Superior temporal gyrus (tissue), 1 donor: ENCODE data around the gene ZMYND11.
"Not testable (repeated sequence)": the region's sequence is repeated elsewhere in the genome, so short reads cannot be mapped to it uniquely, and the experiment has no call there.

Experiments used
- DNase-seq: peaks from one replicate; pipeline ENCODE4 v3.0.0-alpha.2; 2016; ENCODE audit errors: extremely low spot score

Gene ZMYND11

DNA sequence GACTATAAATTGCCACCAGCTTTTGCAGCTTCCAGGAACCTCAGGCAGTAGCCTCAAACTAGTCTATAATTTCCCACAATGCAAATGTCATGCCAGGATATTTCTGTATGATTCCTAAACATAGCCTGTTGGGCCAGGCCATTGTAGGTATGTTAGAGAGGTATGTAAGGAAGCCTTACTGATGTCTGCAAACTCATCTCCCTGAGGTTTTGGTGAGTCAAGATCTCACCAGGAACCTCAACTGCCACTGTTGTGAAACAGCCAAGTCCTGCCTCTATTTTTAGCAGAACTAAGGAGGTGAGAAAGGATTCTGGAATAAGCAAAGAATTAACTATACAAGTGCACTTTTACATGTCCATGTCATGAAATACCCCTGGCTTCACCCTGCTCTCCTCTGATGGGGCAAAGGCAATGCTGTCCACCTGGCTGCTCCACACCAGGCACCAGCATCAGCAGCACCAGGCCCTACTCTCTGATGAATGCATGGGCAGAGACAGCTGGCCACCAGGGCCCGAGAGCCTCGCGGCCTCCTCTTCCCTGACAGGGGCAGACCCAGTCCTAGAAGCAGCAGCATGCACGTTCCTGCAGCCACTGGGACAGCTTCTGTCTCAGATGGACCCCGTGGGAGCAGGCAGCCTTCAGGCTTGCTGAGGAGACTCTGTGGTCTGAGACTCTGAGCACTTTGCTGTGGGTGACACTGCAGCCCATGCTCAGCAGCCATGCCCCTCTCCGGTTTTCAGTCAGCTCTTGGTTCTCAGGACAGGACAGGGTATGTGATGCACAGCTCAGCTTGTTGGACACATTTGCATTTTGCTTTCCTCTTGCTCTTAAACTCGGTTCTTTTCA is 147.3 kb downstream of the ZMYND11 start:
- DNase-seq = peak; percentile 29

DNA sequence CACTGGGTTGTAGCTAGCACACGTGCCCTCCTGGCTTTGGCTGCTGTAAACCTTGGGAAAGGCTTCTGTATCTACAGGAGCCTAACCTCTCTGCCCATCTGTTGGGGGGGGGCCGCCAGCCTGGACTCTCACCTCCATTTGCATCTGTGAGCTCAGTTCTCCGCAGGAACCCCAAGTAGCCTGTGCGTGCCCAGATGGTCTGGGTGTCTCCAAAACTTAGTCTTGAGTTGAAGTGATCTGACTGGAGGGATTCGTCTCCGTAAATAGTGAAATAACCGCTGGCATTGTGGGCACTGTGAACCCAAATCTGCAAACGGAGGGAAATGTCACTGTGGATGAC is 147.9 kb downstream of the ZMYND11 start:
- DNase-seq = no peak

DNA sequence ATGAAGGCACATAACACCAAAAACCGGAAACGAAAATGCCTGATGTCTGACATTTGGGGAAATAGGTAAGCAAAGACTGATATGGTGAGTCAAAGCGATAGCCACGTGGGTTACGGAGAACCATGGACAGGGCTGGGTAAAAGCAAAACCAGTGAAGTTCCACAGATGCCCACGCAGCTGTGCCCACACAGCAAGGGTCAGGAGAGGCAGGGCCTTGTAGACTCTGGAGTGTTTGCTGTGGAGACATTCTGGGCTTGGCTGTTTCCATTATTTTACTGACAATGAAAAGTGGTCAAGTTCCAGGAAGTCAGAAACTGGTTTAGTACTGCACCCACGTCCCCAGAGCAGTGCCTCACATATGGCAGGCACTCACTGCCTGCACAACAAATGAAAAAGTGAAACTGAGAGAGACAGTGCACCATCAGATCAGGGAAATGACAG is 148.7 kb downstream of the ZMYND11 start:
- DNase-seq = no peak

DNA sequence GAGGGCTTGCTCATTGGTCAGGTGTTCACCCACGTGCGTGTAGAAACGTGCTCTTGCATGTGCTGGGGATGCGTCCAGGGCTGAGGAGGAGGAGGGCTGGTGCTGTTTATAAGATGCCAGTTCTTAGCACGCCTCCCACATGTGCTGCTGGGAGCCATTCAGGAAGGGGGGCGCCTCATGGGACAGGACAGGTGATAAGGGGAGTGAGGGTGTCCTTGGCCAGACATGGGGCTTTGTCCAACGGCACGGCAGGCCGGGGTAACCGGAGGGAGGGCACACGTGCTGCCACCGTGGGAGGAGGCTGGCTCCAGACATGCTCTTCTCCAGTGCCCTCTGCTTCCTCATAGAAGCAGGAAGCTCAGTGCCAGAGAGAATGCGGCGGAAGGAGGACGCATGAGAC is 150.0 kb downstream of the ZMYND11 start:
- no peak for DNase-seq

DNA sequence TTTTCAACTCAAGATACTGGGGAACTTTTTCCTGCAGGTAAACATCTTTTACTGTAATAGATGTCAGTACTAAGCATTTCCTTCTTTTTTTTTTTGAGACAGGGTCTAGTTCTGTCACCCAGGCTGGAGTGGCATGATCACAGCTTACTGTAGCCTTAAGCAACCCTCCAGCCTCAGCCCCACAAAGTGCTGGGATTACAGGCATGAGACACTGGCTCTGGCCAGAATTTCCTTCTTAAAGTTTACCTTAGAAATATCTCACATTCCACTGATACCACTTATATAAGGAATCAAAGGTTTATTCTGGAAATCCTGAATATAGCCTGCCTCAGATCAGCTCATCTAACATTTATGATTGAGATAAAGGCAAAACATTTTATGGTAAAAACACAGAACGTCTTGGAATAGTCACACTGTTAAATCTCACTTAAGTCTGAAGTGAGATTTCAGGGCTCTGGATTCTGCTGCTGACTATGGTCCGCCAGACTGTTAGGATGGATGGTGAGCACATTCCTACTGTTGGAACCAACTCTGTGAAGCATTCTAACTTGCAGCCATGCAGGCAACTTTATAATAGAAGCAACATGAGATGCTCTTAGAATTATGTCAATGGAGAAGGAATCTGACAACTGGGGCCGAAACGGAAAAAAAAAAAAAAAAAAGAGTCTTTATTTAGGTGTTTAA is 151.9 kb downstream of the ZMYND11 start:
- no peak for DNase-seq

DNA sequence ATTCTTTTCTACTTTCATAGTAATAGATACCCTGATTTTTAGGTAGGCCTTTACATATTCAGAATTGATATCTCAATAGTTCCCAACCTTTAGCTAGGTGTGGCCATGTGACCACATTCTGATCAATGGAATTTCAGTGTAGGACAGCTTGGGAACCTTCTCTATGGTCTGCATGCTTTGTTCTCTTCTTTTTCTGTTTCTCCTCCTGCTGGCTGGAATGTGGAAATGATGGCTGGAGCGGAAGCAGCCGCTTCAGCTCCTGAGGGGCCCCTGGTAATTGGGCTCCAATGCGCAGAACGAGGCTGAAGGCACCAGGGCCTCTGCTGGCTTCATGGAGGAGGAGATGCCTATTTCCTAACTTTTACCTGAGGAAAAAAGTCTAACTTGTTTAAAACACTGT is 152.6 kb downstream of the ZMYND11 start:
- no peak for DNase-seq

DNA sequence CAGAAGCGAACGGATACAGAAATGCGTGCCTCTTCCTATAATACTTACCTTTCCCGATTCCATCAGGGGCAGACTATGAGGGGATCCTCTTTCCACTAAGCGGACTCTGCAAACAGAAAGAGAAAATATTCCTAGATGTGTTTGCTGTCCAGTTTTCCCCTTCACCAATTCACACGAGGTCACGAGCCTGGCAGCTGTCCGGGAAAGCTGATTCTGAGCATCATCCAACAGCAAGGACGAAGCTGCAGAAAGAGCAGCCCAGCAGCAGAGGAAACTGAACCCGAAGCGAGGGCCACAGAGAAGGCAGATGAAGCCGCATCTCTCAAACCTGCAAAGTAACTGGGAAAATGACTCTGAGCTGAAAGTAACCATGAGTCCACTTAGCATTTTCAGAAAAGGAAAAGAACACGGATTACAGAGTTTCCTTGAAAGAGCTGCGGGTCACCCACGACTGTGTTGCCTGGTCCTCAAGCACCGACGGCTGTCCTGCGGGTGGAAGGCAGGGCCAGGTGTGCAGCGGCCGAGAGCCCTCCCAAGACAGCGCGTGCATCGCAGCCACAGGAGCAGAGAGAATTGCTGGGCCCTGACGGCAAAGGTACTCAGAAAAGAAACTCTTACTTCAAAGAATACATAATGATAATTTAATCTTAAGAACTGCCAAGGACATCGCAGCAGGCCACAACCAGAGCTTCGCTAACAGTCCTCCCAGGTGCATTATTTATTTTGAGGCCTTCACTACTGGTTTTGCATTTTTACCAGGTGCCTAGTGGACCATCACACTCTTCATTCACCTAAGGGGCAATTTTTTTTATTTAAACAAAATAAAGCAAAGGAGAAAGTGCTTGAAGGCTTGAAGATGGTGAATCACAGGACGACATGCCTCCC is 153.3 kb downstream of the ZMYND11 start:
- no peak for DNase-seq

DNA sequence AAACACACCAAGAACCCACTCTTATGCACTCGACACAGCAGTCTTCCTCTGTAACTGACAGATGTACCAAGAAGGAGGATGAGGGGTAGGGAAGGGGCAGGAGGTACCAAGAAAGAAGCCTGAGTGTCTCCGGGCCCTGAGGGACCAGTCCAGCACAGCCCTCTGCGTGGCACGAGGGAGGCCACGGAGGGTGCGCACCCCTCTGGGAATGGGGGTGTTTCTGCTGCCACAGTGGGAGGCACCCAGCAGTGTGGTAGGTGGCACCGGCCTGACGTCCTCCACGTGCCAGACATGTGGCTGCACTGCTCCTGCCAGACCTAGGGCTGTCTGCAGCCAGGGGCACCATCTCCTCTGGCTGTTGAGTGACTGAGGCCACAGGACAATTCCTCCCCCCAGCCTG is 154.3 kb downstream of the ZMYND11 start:
- no peak for DNase-seq

DNA sequence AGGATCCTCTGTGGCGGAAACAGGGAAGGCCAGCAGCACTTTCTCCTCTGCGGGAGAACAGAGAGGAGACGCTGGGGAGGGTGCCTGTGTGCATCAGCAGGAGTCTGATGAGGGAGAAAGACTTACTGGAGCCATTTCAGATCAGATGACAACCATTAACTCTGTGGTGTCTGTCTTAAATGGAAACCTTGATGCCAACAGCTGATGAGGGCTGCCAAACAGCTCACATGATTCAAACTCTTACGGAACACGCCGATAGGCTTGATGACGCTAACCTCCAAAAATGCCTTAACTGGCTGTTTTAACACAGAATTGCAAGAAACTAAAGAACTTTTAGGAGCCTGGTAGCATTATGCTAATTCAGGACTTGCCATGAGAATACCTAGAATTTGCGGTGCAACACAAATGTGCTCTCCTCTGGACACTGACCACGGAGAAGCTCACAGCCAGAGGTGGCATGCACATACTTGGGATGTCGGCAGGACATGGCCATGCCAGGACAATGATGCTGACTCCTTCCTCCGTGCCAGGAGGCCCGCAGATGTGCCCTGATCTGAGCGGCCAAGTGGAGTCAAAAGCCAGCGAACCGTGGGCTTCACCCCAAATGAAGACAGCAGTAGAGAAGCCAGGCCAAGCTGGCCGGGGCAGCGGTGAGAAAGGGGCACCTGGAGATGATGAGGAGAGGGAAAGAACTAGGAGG is 154.9 kb downstream of the ZMYND11 start:
- no peak for DNase-seq

DNA sequence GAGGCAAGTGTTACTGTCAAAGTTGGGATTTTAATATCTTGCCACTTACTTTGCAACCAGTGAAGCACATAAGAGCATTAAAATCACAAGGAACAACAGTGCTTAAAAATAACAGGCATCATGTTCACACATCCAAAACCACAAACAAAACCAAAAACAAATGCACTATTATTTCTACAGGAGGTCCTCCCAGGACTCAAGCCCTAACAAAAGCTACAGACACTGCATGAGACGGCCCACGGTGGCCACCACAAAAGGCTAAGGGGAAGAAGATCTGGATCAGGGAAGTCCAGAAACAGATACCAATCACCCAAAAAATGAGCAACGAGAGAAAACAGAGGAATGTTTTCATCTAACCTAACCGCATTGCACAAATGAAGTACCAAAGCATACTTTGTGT is 158.4 kb downstream of the ZMYND11 start:
- no peak for DNase-seq

DNA sequence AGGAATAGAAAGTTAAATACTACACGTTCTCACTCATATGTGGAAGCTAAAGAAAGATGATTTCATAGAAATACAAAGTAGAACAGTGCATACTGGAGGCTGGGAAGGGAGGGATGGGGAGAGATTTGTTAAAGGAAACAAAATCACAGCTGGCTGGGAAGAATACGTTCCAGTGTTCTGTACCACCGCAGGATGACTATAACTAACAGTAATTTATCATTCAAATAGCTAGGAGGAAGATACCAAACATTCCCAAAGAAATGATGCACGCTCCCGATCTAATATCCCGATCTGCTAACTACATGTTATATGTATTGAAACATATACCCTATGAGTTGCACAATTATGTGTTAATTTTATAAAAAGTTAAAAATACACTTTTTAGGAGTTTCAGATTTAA is 162.3 kb downstream of the ZMYND11 start:
- no peak for DNase-seq

DNA sequence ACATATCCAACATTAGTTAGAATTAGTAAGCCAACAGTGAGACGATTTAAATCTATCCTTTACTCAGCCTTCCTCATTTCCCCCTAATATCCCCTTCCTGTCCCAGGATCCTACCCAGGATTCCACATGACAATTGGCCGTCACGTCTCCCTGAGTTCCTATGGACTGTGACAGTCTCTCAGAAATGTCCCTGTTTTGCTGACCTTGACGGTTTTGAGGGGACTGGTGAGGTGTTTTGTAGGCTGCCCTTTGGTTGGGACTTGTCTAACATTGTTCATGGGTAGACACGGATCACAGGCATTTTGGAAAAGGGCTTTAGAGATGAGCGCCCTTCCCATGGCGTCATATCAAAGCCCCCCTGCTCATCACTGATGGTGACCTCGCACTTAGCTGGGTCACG is 162.8 kb downstream of the ZMYND11 start:
- DNase-seq = no peak

DNA sequence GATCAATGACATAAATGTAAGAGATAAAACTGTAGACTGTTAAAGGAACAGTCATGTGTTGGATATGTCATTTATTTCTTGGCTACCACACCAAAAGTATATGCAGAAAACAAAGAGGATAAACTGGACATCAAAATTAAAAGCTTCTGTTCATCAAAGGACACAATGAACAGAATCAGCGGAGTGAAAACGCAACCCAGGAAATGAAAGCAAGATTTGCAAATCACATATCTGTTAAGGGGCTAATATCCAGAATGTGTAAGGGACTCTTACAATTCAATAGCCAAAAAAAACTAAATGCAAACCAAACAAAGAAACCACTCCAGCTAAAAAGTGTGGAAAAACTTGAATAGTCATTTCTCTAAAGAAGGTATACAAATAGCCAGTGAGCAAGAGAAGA is 164.3 kb downstream of the ZMYND11 start:
- DNase-seq = no peak

DNA sequence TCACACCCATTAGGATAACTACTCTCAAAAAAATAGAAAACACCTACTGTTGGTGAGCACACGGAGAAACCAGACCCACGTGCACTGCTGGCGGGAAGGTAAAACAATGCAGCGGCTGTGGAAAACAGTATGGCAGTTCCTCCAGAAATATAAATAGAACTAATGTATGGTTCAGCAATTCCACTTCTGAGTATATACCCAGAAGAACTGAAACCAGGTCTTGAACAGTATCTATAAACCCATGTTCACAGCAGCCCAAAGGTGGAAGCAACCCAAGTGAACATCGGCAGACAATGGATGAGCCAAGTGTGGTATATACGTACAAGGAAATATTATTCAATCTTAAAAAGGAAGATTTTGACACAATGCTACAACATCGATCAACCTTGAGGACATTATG is 164.7 kb downstream of the ZMYND11 start:
- DNase-seq = no peak

DNA sequence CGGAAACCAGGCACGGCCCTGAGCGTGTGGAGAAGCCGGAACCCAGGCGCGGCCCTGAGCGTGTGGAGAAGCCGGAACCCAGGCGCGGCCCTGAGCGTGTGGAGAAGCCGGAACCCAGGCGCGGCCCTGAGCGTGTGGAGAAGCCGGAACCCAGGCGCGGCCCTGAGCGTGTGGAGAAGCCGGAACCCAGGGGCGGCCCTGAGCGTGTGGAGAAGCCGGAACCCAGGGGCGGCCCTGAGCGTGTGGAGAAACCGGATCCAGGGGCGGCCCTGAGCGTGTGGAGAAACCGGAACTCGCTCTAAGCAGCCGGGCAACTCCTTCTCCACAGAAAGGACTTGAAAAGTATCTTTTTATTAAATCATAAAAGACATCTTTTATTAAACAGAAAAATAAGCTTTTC is 165.3 kb downstream of the ZMYND11 start:
- DNase-seq = not testable (repeated sequence)

DNA sequence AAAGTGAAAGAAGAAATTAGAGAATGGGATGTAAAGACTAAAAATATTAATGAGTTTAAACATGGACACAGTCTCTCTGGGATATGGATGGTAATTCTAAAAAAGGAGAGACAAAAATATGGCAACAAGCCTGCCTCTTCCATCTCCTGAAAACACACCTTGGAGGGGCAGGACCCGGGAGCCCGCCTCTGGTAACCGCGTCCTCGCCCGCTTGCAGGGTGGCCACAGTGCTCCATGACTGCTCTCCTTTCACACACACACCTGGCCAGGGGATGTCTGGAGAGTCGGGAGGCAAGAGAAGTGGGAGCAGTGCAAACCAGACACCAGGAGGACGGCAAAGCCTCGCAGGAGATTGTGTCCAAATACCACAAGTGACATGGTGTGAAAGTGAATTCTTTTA is 166.3 kb downstream of the ZMYND11 start:
- DNase-seq = no peak
